PFSK-1 (cell line): ENCODE measurements around the gene TRIAP1.

Experiments used
- SIN3A ChIP-seq: IDR thresholded peaks from 2 replicates; pipeline ENCODE4 v1.6.1; 2012; ENCODE audit warnings: mild to moderate bottlenecking, low read length, moderate library complexity, borderline replicate concordance; ENCODE audit not compliant: insufficient read depth
- TAF1 ChIP-seq: IDR thresholded peaks from 2 replicates; pipeline ENCODE4 v1.6.1; 2012; ENCODE audit warnings: low read length, control low read depth, borderline replicate concordance; ENCODE audit not compliant: insufficient read depth
- TF ChIP-seq, protein P1 (sequence below), 2 experiments: IDR thresholded peaks; 2 replicates each; pipeline versions ENCODE4 v1.6.1 to v1.8.0; 2011 to 2012; ENCODE audit warnings: low read depth in 2 of 2, low read length in 2 of 2, control low read depth in 1 of 2, inconsistent platforms in 1 of 2, mild to moderate bottlenecking in 1 of 2, moderate library complexity in 1 of 2; ENCODE audit not compliant: insufficient read depth in 1 of 2

DNA sequence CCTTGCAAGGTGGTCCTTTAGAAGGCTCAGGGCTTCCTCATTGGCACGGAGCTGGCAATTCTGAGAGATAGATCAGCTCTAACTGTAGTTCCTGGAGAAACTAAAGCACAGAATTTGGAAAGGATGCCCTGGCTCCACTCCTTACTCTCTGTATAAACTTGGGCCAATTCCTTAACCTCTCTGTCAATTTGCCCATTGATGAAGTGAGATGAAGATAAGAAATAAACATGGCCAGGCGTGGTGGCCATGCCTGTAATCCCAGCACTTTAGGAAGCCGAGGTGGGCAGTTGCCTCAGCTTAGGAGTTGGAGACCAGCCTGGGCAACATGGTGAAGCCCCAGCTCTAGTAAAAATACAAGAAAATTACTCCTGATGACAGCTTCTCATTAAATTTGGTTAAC lies 42.3 kb downstream of the TRIAP1 start:
- no peak for TF ChIP-seq SIN3A
- TF ChIP-seq TAF1, result no peak
- TF ChIP-seq, protein P1, sequence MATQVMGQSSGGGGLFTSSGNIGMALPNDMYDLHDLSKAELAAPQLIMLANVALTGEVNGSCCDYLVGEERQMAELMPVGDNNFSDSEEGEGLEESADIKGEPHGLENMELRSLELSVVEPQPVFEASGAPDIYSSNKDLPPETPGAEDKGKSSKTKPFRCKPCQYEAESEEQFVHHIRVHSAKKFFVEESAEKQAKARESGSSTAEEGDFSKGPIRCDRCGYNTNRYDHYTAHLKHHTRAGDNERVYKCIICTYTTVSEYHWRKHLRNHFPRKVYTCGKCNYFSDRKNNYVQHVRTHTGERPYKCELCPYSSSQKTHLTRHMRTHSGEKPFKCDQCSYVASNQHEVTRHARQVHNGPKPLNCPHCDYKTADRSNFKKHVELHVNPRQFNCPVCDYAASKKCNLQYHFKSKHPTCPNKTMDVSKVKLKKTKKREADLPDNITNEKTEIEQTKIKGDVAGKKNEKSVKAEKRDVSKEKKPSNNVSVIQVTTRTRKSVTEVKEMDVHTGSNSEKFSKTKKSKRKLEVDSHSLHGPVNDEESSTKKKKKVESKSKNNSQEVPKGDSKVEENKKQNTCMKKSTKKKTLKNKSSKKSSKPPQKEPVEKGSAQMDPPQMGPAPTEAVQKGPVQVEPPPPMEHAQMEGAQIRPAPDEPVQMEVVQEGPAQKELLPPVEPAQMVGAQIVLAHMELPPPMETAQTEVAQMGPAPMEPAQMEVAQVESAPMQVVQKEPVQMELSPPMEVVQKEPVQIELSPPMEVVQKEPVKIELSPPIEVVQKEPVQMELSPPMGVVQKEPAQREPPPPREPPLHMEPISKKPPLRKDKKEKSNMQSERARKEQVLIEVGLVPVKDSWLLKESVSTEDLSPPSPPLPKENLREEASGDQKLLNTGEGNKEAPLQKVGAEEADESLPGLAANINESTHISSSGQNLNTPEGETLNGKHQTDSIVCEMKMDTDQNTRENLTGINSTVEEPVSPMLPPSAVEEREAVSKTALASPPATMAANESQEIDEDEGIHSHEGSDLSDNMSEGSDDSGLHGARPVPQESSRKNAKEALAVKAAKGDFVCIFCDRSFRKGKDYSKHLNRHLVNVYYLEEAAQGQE (IDR thresholded peaks at IDR 0.05; ENCODE audit: insufficient read depth in 1 of 2, low read depth in 2 of 2, low read length in 2 of 2), result no peak
